ENCODE data around the gene IL1RAPL1.

IL1RAPL1 gene

GRCh38 chrX:28981952-28982351 lies 394.7 kb downstream of the IL1RAPL1 start:
- ATAC-seq, result no peak
- no peak for TF ChIP-seq TOX (CRISPR knock-in tag; IDR thresholded peaks at IDR 0.05; ENCODE audit: borderline replicate concordance)
- TF ChIP-seq ARNTL (CRISPR knock-in tag; IDR thresholded peaks at IDR 0.05; ENCODE audit: borderline replicate concordance, low read depth), result no peak
- TF ChIP-seq TCF4 (CRISPR knock-in tag; IDR thresholded peaks at IDR 0.05; ENCODE audit: borderline replicate concordance), result no peak
- TF ChIP-seq OSR1 (CRISPR knock-in tag; IDR thresholded peaks at IDR 0.05), result no peak
- TF ChIP-seq ZFP3 (CRISPR knock-in tag; IDR thresholded peaks at IDR 0.05), result no peak
- no peak for TF ChIP-seq POU6F1 (CRISPR knock-in tag; IDR thresholded peaks at IDR 0.05; ENCODE audit: borderline replicate concordance, low read depth)
- TF ChIP-seq, protein P1, sequence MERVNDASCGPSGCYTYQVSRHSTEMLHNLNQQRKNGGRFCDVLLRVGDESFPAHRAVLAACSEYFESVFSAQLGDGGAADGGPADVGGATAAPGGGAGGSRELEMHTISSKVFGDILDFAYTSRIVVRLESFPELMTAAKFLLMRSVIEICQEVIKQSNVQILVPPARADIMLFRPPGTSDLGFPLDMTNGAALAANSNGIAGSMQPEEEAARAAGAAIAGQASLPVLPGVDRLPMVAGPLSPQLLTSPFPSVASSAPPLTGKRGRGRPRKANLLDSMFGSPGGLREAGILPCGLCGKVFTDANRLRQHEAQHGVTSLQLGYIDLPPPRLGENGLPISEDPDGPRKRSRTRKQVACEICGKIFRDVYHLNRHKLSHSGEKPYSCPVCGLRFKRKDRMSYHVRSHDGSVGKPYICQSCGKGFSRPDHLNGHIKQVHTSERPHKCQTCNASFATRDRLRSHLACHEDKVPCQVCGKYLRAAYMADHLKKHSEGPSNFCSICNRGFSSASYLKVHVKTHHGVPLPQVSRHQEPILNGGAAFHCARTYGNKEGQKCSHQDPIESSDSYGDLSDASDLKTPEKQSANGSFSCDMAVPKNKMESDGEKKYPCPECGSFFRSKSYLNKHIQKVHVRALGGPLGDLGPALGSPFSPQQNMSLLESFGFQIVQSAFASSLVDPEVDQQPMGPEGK (CRISPR knock-in tag; IDR thresholded peaks at IDR 0.05; ENCODE audit: borderline replicate concordance), result no peak
- TF ChIP-seq BACH2 (CRISPR knock-in tag; IDR thresholded peaks at IDR 0.05; ENCODE audit: borderline replicate concordance), result no peak
- no peak for TF ChIP-seq RARB (CRISPR knock-in tag; IDR thresholded peaks at IDR 0.05)
- TF ChIP-seq ZNF70 (CRISPR knock-in tag; IDR thresholded peaks at IDR 0.05), result no peak

GRCh38 chrX:28988246-28988645 lies 401.0 kb downstream of the IL1RAPL1 start:
- TF ChIP-seq ZFP3 (CRISPR knock-in tag; IDR thresholded peaks at IDR 0.05) (no peak), SNAI2 (CRISPR knock-in tag; IDR thresholded peaks at IDR 0.05) (no peak), ESRRG (CRISPR knock-in tag; IDR thresholded peaks at IDR 0.05) (no peak), TOX (CRISPR knock-in tag; IDR thresholded peaks at IDR 0.05; ENCODE audit: borderline replicate concordance) (no peak), ZFP30 (CRISPR knock-in tag; IDR thresholded peaks at IDR 0.05) (no peak), ZNF8 (CRISPR knock-in tag; IDR thresholded peaks at IDR 0.05) (no peak), RARB (CRISPR knock-in tag; IDR thresholded peaks at IDR 0.05) (no peak), TCF4 (CRISPR knock-in tag; IDR thresholded peaks at IDR 0.05; ENCODE audit: borderline replicate concordance) (no peak), POU6F1 (CRISPR knock-in tag; IDR thresholded peaks at IDR 0.05; ENCODE audit: borderline replicate concordance, low read depth) (no peak), CREB5 (CRISPR knock-in tag; IDR thresholded peaks at IDR 0.05; ENCODE audit: low read depth) (no peak), BACH2 (CRISPR knock-in tag; IDR thresholded peaks at IDR 0.05; ENCODE audit: borderline replicate concordance) (no peak), ZNF565 (CRISPR knock-in tag; conservative IDR thresholded peaks at IDR 0.05; ENCODE audit: low read depth) (no peak), ISL1 (CRISPR knock-in tag; IDR thresholded peaks at IDR 0.05) (no peak), PPARA (CRISPR knock-in tag; IDR thresholded peaks at IDR 0.05; ENCODE audit: borderline replicate concordance) (no peak), OSR1 (CRISPR knock-in tag; IDR thresholded peaks at IDR 0.05) (no peak)
- TF ChIP-seq, protein P2, sequence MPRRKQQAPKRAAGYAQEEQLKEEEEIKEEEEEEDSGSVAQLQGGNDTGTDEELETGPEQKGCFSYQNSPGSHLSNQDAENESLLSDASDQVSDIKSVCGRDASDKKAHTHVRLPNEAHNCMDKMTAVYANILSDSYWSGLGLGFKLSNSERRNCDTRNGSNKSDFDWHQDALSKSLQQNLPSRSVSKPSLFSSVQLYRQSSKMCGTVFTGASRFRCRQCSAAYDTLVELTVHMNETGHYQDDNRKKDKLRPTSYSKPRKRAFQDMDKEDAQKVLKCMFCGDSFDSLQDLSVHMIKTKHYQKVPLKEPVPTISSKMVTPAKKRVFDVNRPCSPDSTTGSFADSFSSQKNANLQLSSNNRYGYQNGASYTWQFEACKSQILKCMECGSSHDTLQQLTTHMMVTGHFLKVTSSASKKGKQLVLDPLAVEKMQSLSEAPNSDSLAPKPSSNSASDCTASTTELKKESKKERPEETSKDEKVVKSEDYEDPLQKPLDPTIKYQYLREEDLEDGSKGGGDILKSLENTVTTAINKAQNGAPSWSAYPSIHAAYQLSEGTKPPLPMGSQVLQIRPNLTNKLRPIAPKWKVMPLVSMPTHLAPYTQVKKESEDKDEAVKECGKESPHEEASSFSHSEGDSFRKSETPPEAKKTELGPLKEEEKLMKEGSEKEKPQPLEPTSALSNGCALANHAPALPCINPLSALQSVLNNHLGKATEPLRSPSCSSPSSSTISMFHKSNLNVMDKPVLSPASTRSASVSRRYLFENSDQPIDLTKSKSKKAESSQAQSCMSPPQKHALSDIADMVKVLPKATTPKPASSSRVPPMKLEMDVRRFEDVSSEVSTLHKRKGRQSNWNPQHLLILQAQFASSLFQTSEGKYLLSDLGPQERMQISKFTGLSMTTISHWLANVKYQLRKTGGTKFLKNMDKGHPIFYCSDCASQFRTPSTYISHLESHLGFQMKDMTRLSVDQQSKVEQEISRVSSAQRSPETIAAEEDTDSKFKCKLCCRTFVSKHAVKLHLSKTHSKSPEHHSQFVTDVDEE (CRISPR knock-in tag; IDR thresholded peaks at IDR 0.05), result no peak
- TF ChIP-seq, protein P1 (CRISPR knock-in tag; IDR thresholded peaks at IDR 0.05; ENCODE audit: borderline replicate concordance), result no peak
- no peak for ATAC-seq

All from SK-N-SH treated with all-trans-retinoic acid at 6 μM for 48 hours (cell line).